Loucy (cell line): ENCODE data around the gene SUPT3H.

Experiments used
- H2AFZ ChIP-seq: fragments of 200-600 bp; sonication (generic); 2 replicates; pipeline ENCODE4 v1.6.0; 2016; ENCODE audit warnings: antibody characterized with exemption, mild to moderate bottlenecking, low read length, moderate library complexity
- H3F3A ChIP-seq: fragments of 200-600 bp; 2 replicates; pipeline ENCODE4 v1.6.0; 2016; ENCODE audit warnings: antibody characterized with exemption, low read depth, mild to moderate bottlenecking
- H3K27me3 ChIP-seq: fragments of 200-600 bp; sonication (generic); 2 replicates; pipeline ENCODE4 v1.6.1; 2014; ENCODE audit warnings: low read length, mild to moderate bottlenecking; ENCODE audit not compliant: insufficient read depth, poor library complexity, severe bottlenecking
- H3K36me3 ChIP-seq: fragments of 200-600 bp; sonication (generic); 2 replicates; pipeline ENCODE4 v1.6.1; 2016; ENCODE audit warnings: low read length; ENCODE audit not compliant: insufficient read depth
- H3K4me1 ChIP-seq: fragments of 200-600 bp; sonication (generic); 2 replicates; pipeline ENCODE4 v1.5.1; 2014; ENCODE audit warnings: low read length, mild to moderate bottlenecking; ENCODE audit not compliant: insufficient read depth, poor library complexity, severe bottlenecking
- H3K4me2 ChIP-seq: fragments of 200-600 bp; sonication (generic); 2 replicates; pipeline ENCODE4 v1.6.0; 2014; ENCODE audit warnings: antibody characterized with exemption, low read length, low read depth, mild to moderate bottlenecking; ENCODE audit not compliant: poor library complexity, severe bottlenecking
- H3K4me3 ChIP-seq: fragments of 200-600 bp; sonication (generic); 2 replicates; pipeline ENCODE4 v1.5.1; 2014; ENCODE audit warnings: low read length, mild to moderate bottlenecking, mixed read lengths; ENCODE audit not compliant: poor library complexity, severe bottlenecking
- H3K79me2 ChIP-seq: fragments of 200-600 bp; sonication (generic); 2 replicates; pipeline ENCODE4 v1.6.1; 2014; ENCODE audit warnings: low read length; ENCODE audit not compliant: insufficient read depth
- H3K9ac ChIP-seq: fragments of 200-600 bp; sonication (generic); 2 replicates; pipeline ENCODE4 v1.6.0; 2014; ENCODE audit warnings: mild to moderate bottlenecking, low read depth, low read length, moderate library complexity; ENCODE audit not compliant: poor library complexity, severe bottlenecking
- H3K9me2 ChIP-seq: fragments of 200-600 bp; sonication (generic); replicated peaks from 2 replicates; pipeline ENCODE4 v1.6.1; 2016; ENCODE audit warnings: low read depth, low read length, mixed read lengths
- H3K9me3 ChIP-seq: fragments of 200-600 bp; sonication (generic); 2 replicates; pipeline ENCODE4 v1.6.1; 2014; ENCODE audit warnings: mild to moderate bottlenecking, antibody characterized with exemption, low read length, low read depth; ENCODE audit not compliant: insufficient read depth
- H4K20me1 ChIP-seq: fragments of 200-600 bp; sonication (generic); 2 replicates; pipeline ENCODE4 v1.6.0; 2014; ENCODE audit warnings: antibody characterized with exemption, low read length, mild to moderate bottlenecking; ENCODE audit not compliant: insufficient read depth, poor library complexity, severe bottlenecking
- CTCF ChIP-seq: fragments of 200-600 bp; sonication (generic); conservative IDR thresholded peaks from 2 replicates; pipeline ENCODE4 v1.5.1; 2014; ENCODE audit warnings: mild to moderate bottlenecking, antibody characterized with exemption, low read length
- EZH2phosphoT487 ChIP-seq: fragments of 200-600 bp; IDR thresholded peaks from 2 replicates; pipeline ENCODE4 v1.6.1; 2018; ENCODE audit warnings: antibody characterized with exemption, mild to moderate bottlenecking, moderate library complexity, borderline replicate concordance

Gene SUPT3H

GRCh38 chr6:45377554-45378333 lies at the start of gene SUPT3H:
Gene SUPT3H (minus strand): TSS chr6:45377934.
- H3K27me3 ChIP-seq = no peaks in the 10 kb centered on the region
- H3K9me2 ChIP-seq = no peaks in the 10 kb centered on the region
- peak within 1 kb of the TSS; percentile 98 for H3K9ac ChIP-seq
- H3K36me3 ChIP-seq = no peaks in the 10 kb centered on the region
- peak within 1 kb of the TSS; percentile 96 for H3K4me3 ChIP-seq
- peak within 1 kb of the TSS; percentile 98 for H2AFZ ChIP-seq
- H3K79me2 ChIP-seq = peaks cover 48% of the 10 kb centered on the region
- TF ChIP-seq CTCF (peak; percentile 24; the same call in 1 of the 2 replicates), EZH2phosphoT487 (no peak)
- H3K4me2 ChIP-seq = peak within 1 kb of the TSS; percentile 84
- no peaks in the 10 kb centered on the region for H3F3A ChIP-seq
- H4K20me1 ChIP-seq = no peaks in the 10 kb centered on the region
- peaks cover 24% of the 10 kb centered on the region for H3K4me1 ChIP-seq
- no peaks in the 10 kb centered on the region for H3K9me3 ChIP-seq

GRCh38 chr6:45426251-45426650 lies 48.5 kb upstream of the SUPT3H start:
- no peaks in the 10 kb centered on the region for H4K20me1 ChIP-seq
- peaks cover 79% of the 10 kb centered on the region for H3K79me2 ChIP-seq
- no peak overlapping the region for H2AFZ ChIP-seq
- H3K9ac ChIP-seq = peak overlapping the region; percentile 84
- H3K9me3 ChIP-seq = no peaks in the 10 kb centered on the region
- no peaks in the 10 kb centered on the region for H3K36me3 ChIP-seq
- TF ChIP-seq CTCF (no peak), EZH2phosphoT487 (no peak)
- H3K4me1 ChIP-seq = peaks cover 75% of the 10 kb centered on the region
- H3K27me3 ChIP-seq = no peaks in the 10 kb centered on the region
- no peaks in the 10 kb centered on the region for H3K9me2 ChIP-seq
- peak overlapping the region; percentile 79 for H3K4me2 ChIP-seq
- peak overlapping the region; percentile 27 for H3K4me3 ChIP-seq
- H3F3A ChIP-seq = no peaks in the 10 kb centered on the region; the same call in 1 of the 2 replicates

GRCh38 chr6:45424451-45424861 lies 46.7 kb upstream of the SUPT3H start:
- peak overlapping the region; percentile 84 for H3K4me3 ChIP-seq
- peaks cover 73% of the 10 kb centered on the region for H3K4me1 ChIP-seq
- H3K4me2 ChIP-seq = peak overlapping the region; percentile 79
- no peaks in the 10 kb centered on the region for H4K20me1 ChIP-seq
- peak overlapping the region; percentile 84 for H3K9ac ChIP-seq
- no peaks in the 10 kb centered on the region for H3K9me3 ChIP-seq
- H3K36me3 ChIP-seq = no peaks in the 10 kb centered on the region
- TF ChIP-seq CTCF = no peak
- no peak for TF ChIP-seq EZH2phosphoT487
- peaks cover 79% of the 10 kb centered on the region for H3K79me2 ChIP-seq
- H3K9me2 ChIP-seq = no peaks in the 10 kb centered on the region
- H3K27me3 ChIP-seq = no peaks in the 10 kb centered on the region
- no peaks in the 10 kb centered on the region; the same call in 1 of the 2 replicates for H3F3A ChIP-seq
- no peak overlapping the region for H2AFZ ChIP-seq
